Sigmoid colon (tissue), 4 donors: ENCODE measurements around the gene AQP5.

Source experiments
- EP300 ChIP-seq, 4 donors: sonication (generic); formaldehyde crosslinking; IDR thresholded peaks; one replicate each; pipeline ENCODE4 v1.6.1; 2017; ENCODE audit warnings: antibody characterized with exemption in 4 of 4
- POLR2A ChIP-seq, 2 donors: fragments of 450-650 bp; IDR thresholded peaks; one replicate each; pipeline ENCODE4 v1.6.1; 2016; ENCODE audit warnings: antibody characterized with exemption in 2 of 2, mild to moderate bottlenecking in 2 of 2, moderate library complexity in 2 of 2
- POLR2AphosphoS5 ChIP-seq, 4 donors: sonication (generic); formaldehyde crosslinking; IDR thresholded peaks; one replicate each; pipeline ENCODE4 v1.6.1; 2017; ENCODE audit warnings: antibody characterized with exemption in 4 of 4
- TF ChIP-seq, protein P1 (sequence below), 4 experiments: fragments of 450-650 bp in 3 of 4; fragments of 200-600 bp in 1 of 4; IDR thresholded peaks; one replicate each; pipeline ENCODE4 v1.5.1; 2016 to 2019; ENCODE audit warnings: antibody characterized with exemption in 4 of 4, mild to moderate bottlenecking in 3 of 4, moderate library complexity in 2 of 4

DNA sequence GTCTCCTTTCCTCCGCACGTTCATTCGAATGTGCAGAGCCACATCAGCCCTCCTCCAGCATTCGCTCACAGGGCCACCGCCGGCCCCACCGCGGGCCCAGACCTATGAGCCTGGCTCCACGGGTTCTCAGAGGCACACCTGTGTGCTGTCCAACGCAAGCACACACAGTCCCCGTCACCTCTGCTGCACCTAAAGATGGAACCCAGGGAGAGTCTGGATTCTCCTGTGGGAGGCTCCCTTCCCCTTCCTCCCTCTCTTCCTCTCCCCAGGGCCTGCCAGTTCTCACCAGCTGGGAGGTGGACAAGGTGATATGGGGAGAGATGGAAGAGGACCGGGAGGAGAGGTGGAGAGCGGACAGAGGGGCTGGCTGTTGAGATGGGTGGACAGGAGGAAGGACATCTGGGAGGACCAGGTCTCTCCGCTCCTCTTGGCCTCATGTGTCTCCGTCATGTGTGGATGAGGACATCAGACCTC, 6.1 kb downstream of the AQP5 start:
- TF ChIP-seq, protein P1, sequence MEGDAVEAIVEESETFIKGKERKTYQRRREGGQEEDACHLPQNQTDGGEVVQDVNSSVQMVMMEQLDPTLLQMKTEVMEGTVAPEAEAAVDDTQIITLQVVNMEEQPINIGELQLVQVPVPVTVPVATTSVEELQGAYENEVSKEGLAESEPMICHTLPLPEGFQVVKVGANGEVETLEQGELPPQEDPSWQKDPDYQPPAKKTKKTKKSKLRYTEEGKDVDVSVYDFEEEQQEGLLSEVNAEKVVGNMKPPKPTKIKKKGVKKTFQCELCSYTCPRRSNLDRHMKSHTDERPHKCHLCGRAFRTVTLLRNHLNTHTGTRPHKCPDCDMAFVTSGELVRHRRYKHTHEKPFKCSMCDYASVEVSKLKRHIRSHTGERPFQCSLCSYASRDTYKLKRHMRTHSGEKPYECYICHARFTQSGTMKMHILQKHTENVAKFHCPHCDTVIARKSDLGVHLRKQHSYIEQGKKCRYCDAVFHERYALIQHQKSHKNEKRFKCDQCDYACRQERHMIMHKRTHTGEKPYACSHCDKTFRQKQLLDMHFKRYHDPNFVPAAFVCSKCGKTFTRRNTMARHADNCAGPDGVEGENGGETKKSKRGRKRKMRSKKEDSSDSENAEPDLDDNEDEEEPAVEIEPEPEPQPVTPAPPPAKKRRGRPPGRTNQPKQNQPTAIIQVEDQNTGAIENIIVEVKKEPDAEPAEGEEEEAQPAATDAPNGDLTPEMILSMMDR (IDR thresholded peaks at IDR 0.05) = no peak
- no peak for TF ChIP-seq EP300 (IDR thresholded peaks at IDR 0.05)
- TF ChIP-seq POLR2A (IDR thresholded peaks at IDR 0.05) = no peak
- no peak for TF ChIP-seq POLR2AphosphoS5 (IDR thresholded peaks at IDR 0.05)
